GM18951 (cell line): ENCODE measurements around the gene SLC6A3.

Experiments used
- POLR2A ChIP-seq: IDR thresholded peaks from 4 replicates; pipeline ENCODE4 v1.6.1; 2011; ENCODE audit warnings: mild to moderate bottlenecking; ENCODE audit not compliant: insufficient read length, insufficient read depth; ENCODE audit errors: extremely low read depth
- in situ Hi-C: fragments of 300-500 bp; cut with MboI; formaldehyde crosslinking; loops from one replicate; pipeline ENCODE4 v1.12.0; 2022; ENCODE audit warnings: low sequenced_read_pairs, mixed read lengths, inconsistent platforms; ENCODE audit not compliant: unreplicated experiment

Gene SLC6A3

GRCh38 chr5:1445313-1445688, at the start of gene SLC6A3:
Gene SLC6A3, minus strand, starts transcription at chr5:1445440. Its CDS starts 2,243 bp downstream, at chr5:1443197.
- no peak for TF ChIP-seq POLR2A
- in situ Hi-C loops: no loop called here

GRCh38 chr5:1493941-1494340, 48.7 kb upstream of the SLC6A3 start:
- no peak for TF ChIP-seq POLR2A
- in situ Hi-C loops: loop anchor here (10.0 kb wide), 1 partner anchor 101 kb away; no protein-coding TSS in a partner anchor

GRCh38 chr5:1493413-1493812, 48.2 kb upstream of the SLC6A3 start:
- in situ Hi-C loops: loop anchor here (10.0 kb wide), 1 partner anchor 101 kb away; no protein-coding TSS in a partner anchor
- peak; percentile 17 for TF ChIP-seq POLR2A

- TF ChIP-seq POLR2A: peak; percentile 23
- in situ Hi-C loops: loop anchor here (10.0 kb wide), 1 partner anchor 102 kb away; no protein-coding TSS in a partner anchor
These were observed 47.5 kb upstream of the SLC6A3 start for GRCh38 chr5:1492757-1493156.

GRCh38 chr5:1490376-1490775, 45.1 kb upstream of the SLC6A3 start:
- peak; percentile 29 for TF ChIP-seq POLR2A
- in situ Hi-C loops: loop anchor here (10.0 kb wide), 1 partner anchor 104 kb away; no protein-coding TSS in a partner anchor

- TF ChIP-seq POLR2A: no peak
- in situ Hi-C loops: loop anchor here (10.0 kb wide), 1 partner anchor 105 kb away; no protein-coding TSS in a partner anchor
These were observed 44.5 kb upstream of the SLC6A3 start for GRCh38 chr5:1489754-1490153.

- in situ Hi-C loops: no loop called here
- peak; percentile 46 for TF ChIP-seq POLR2A
These were observed 43.8 kb upstream of the SLC6A3 start for GRCh38 chr5:1488882-1489680.

- in situ Hi-C loops: no loop called here
- no peak for TF ChIP-seq POLR2A
These were observed 42.0 kb upstream of the SLC6A3 start for GRCh38 chr5:1487079-1487764.

- in situ Hi-C loops: no loop called here
- TF ChIP-seq POLR2A: no peak
These were observed 41.0 kb upstream of the SLC6A3 start for GRCh38 chr5:1486271-1486670.

- TF ChIP-seq POLR2A: peak; percentile 8
- in situ Hi-C loops: no loop called here
These were observed 40.4 kb upstream of the SLC6A3 start for GRCh38 chr5:1485579-1486118.

GRCh38 chr5:1484730-1485578, 39.7 kb upstream of the SLC6A3 start:
- in situ Hi-C loops: no loop called here
- peak; percentile 17 for TF ChIP-seq POLR2A

- in situ Hi-C loops: no loop called here
- peak; percentile 25 for TF ChIP-seq POLR2A
These were observed 38.9 kb upstream of the SLC6A3 start for GRCh38 chr5:1483856-1484729.

GRCh38 chr5:1483064-1483463, 37.8 kb upstream of the SLC6A3 start:
- no peak for TF ChIP-seq POLR2A
- in situ Hi-C loops: no loop called here
